ENCODE results near the gene MRE11.
"Not testable (repeated sequence)": the region's sequence is repeated elsewhere in the genome, so short reads cannot be mapped to it uniquely, and the experiment has no call there.

The MRE11 gene

DNA sequence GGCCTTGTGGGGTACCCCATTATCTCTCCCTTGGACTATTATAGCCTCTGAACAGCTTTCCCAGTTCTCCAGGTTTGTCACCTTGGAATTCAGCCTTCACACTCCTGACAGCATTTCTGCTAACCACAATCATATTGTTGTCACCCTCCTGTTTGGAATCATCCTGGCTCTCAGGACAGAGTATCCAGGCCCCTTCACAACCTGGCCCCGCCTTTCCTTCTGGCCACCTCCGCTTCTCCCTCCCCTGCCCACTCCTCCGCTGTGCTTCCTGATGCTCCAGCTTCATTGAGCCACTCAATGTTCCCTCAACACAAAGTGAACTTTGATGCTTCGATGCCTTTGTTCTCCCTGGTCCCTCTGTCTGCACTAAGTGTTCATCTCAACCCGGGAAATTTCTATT is 95.5 kb downstream of the MRE11 start:
- no peak overlapping the region for H3K27ac ChIP-seq
- H3K4me3 ChIP-seq = no peak overlapping the region
- TF ChIP-seq, protein P1, sequence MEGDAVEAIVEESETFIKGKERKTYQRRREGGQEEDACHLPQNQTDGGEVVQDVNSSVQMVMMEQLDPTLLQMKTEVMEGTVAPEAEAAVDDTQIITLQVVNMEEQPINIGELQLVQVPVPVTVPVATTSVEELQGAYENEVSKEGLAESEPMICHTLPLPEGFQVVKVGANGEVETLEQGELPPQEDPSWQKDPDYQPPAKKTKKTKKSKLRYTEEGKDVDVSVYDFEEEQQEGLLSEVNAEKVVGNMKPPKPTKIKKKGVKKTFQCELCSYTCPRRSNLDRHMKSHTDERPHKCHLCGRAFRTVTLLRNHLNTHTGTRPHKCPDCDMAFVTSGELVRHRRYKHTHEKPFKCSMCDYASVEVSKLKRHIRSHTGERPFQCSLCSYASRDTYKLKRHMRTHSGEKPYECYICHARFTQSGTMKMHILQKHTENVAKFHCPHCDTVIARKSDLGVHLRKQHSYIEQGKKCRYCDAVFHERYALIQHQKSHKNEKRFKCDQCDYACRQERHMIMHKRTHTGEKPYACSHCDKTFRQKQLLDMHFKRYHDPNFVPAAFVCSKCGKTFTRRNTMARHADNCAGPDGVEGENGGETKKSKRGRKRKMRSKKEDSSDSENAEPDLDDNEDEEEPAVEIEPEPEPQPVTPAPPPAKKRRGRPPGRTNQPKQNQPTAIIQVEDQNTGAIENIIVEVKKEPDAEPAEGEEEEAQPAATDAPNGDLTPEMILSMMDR (IDR thresholded peaks at IDR 0.05) = no peak
- DNase-seq (ENCODE audit: low spot score) = no peak

DNA sequence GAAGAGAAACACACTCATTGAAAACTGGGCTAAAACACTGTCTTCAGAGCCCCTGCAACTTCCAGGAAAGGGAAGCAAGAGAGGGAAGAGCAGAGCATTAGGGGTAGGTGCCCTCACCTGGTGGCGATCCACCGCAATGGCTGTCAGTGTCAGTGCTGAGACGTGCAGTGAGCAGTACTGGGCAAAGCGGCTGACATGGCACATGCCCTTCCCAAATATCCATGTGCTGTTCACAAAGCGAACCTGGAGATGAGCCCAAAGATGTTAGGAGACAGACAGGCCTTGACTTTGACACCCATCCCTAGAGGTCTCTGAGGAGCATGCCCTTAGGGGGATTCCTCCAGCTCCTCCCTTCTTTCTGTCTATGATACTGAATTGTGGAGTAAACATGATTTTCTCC is 97.4 kb downstream of the MRE11 start:
- DNase-seq (ENCODE audit: low spot score) = peak; percentile 66
- no peak overlapping the region for H3K4me3 ChIP-seq
- no peak overlapping the region for H3K27ac ChIP-seq
- TF ChIP-seq, protein P1 (IDR thresholded peaks at IDR 0.05) = no peak

DNA sequence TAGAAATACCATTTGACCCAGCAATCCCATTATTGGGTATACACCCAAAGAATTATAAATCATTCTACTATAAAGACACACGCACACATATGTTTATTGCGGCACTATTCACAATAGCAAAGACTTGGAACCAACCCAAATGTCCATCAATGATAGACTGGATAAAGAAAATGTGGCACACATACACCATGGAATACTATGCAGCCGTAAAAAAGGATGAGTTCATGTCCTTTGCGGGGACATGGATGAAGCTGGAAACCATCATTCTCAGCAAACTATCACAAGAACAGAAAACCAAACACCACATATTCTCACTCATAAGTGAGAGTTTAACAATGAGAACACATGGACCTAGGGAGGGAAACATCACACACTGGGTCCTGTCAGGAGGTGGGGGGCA is 101.7 kb downstream of the MRE11 start:
- not testable (repeated sequence) for DNase-seq (ENCODE audit: low spot score); H3K27ac ChIP-seq; H3K4me3 ChIP-seq

DNA sequence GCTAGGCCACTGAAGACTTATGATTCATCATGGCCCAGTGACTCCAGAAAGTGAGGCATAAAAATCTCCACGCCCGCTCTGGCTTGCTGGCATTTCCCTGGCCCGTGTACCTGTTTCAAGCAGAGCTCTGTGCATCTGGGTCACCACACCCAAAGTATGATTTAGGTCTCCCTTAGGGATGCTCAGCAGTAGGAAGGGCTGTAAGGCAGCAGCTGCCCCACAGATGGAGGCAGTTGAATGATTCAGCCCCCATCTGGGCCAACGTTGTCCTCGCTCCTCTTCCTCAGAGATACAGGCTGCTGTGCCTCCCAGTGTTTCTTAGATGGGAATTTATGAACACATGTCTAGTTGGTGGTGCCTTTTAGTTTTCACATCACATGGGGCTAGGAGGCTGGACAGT is 114.0 kb downstream of the MRE11 start:
- TF ChIP-seq, protein P1 (IDR thresholded peaks at IDR 0.05) = no peak
- no peak for DNase-seq (ENCODE audit: low spot score)
- no peak overlapping the region for H3K4me3 ChIP-seq
- H3K27ac ChIP-seq = no peak overlapping the region

DNA sequence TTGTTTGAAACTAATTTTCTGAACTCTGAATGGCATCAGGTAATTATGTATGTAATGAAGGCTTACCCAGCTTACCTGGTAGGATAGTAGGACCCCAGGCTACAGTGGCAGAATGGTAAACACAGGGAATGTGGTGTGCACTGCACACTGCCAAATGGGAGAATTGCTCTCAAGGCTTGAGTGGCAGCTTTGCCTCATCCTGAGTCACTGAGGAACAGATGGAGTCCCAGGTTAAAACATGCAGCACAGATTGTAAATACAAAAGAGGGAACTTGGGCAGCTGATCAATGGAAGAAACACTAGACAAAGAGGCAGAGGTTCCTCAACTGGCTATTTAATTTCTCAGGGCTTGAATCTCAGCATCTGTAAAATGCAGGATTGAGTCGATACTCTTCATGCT is 116.8 kb downstream of the MRE11 start:
- DNase-seq (ENCODE audit: low spot score) = no peak
- TF ChIP-seq, protein P1 (IDR thresholded peaks at IDR 0.05) = no peak
- H3K27ac ChIP-seq = no peak overlapping the region
- H3K4me3 ChIP-seq = no peak overlapping the region

DNA sequence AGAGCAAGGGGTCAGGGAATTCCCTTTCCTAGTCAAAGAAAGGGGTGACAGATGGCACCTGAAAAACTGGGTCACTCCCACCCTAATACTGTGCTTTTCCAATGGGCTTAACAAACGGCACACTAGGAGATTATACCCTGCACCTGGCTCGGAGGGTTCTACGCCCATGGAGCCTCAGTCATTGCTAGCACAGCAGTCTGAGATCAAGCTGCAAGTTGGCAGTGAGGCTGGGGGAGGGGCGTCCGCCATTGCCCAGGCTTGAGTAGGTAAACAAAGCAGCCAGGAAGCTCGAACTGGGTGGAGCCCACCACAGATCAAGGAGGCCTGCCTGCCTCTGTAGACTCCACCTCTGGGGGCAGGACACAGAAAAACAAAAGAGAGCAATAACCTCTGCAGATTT is 123.1 kb downstream of the MRE11 start:
- H3K4me3 ChIP-seq; DNase-seq (ENCODE audit: low spot score); H3K27ac ChIP-seq: not testable (repeated sequence)

Measured in coronary artery (tissue), 2 donors.